Mucosa of descending colon (tissue), 3 donors: ENCODE data around the gene CREB5. TPM values are rescaled to one million over a fixed set of nuclear protein-coding genes. Genes with fewer than 3 reads are reported as not detected.
"Not testable (repeated sequence)": the region's sequence is repeated elsewhere in the genome, so short reads cannot be mapped to it uniquely, and the experiment has no call there.

ENCODE experiments used
- ATAC-seq: fragments of 200-7000 bp; cut with Tn5 transposase; one replicate; pipeline ENCODE4 v1.9.1; 2020; ENCODE audit warnings: mild to moderate bottlenecking, moderate library complexity
- DNase-seq, 3 donors: peaks; one replicate each; pipeline ENCODE4 v3.0.0-alpha.2; 2020
- H3K36me3 ChIP-seq: fragments of 200-600 bp; one replicate; pipeline ENCODE4 v1.8.0; 2021; ENCODE audit warnings: low read depth, mild to moderate bottlenecking
- H3K4me1 ChIP-seq: fragments of 200-600 bp; one replicate; pipeline ENCODE4 v1.8.0; 2021; ENCODE audit warnings: low read depth, mild to moderate bottlenecking
- H3K4me3 ChIP-seq: fragments of 200-600 bp; one replicate; pipeline ENCODE4 v1.8.0; 2021; ENCODE audit warnings: mild to moderate bottlenecking
- H3K9me3 ChIP-seq: fragments of 200-600 bp; one replicate; pipeline ENCODE4 v1.8.0; 2021; ENCODE audit warnings: mild to moderate bottlenecking
- CTCF ChIP-seq: fragments of 200-600 bp; IDR thresholded peaks from one replicate; pipeline ENCODE4 v1.8.0; 2022; ENCODE audit warnings: antibody characterized with exemption, mild to moderate bottlenecking
- intact Hi-C, 2 donors: fragments of 100-400 bp; cut with DNase I in 1 of 2; cut with micrococcal nuclease in 1 of 2; formaldehyde crosslinking; loops; one replicate each; pipeline versions ENCODE4 v1.11.0 to v1.11.1; 2022; cut with DNase I, micrococcal nuclease
- total RNA-seq, 3 donors: library from RNA; stranded (reverse); fragmentation: NEBNext Ultra II Directional in 2 of 3; extraction: Animal tissue kit (Norgen Biotek cat#: 25700) in 2 of 3; gene quantifications; one replicate each; pipeline versions ENCODE4 v1.2.1 to v1.2.4, GENCODE V29; 2021 to 2023
- donor health status: DM: no; HTN: no; CAD: no; lungs with moderate emphysema.
- donor health status: DM: no; HTN: no; CAD: no.
- donor health status: DM: no; HTN: yes; CAD: no.

The CREB5 gene
- total RNA-seq, 3 donors from 2014 or later = 0.61 to 5.4 (median 1.9) TPM

GRCh38 chr7:28608731-28609130 lies 196.4 kb downstream of the CREB5 start:
- no peak for ATAC-seq
- Histone ChIP-seq H3K36me3 (no peaks in the 10 kb centered on the region), H3K9me3 (no peaks in the 10 kb centered on the region), H3K4me3 (no peak overlapping the region), H3K4me1 (no peaks in the 10 kb centered on the region)
- TF ChIP-seq CTCF = no peak
- intact Hi-C loops = no loop called here
- DNase-seq = no peak

GRCh38 chr7:28609608-28610007 lies 197.3 kb downstream of the CREB5 start:
- intact Hi-C loops = no loop called here
- ATAC-seq = no peak
- no peaks in the 10 kb centered on the region for H3K36me3 ChIP-seq
- TF ChIP-seq CTCF = no peak
- H3K9me3 ChIP-seq = no peaks in the 10 kb centered on the region
- DNase-seq = no peak
- H3K4me1 ChIP-seq = no peaks in the 10 kb centered on the region
- H3K4me3 ChIP-seq = no peak overlapping the region

- intact Hi-C loops, H3K4me1 ChIP-seq: not testable (repeated sequence)
These were observed 199.1 kb downstream of the CREB5 start for GRCh38 chr7:28611399-28611897.

GRCh38 chr7:28613262-28613661 lies 200.9 kb downstream of the CREB5 start:
- DNase-seq = no peak

More at GRCh38 chr7:28611399-28611897, 199.1 kb downstream of the CREB5 start:
- not testable (repeated sequence) for H3K9me3 ChIP-seq, ATAC-seq, H3K36me3 ChIP-seq, H3K4me3 ChIP-seq, DNase-seq

GRCh38 chr7:28615091-28615490 lies 202.8 kb downstream of the CREB5 start:
- no peaks in the 10 kb centered on the region for H3K9me3 ChIP-seq
- no peaks in the 10 kb centered on the region for H3K4me1 ChIP-seq
- H3K4me3 ChIP-seq = no peak overlapping the region
- H3K36me3 ChIP-seq = no peaks in the 10 kb centered on the region
- ATAC-seq = no peak
- DNase-seq = no peak
- intact Hi-C loops = no loop called here
- no peak for TF ChIP-seq CTCF

More at GRCh38 chr7:28613262-28613661, 200.9 kb downstream of the CREB5 start:
- intact Hi-C loops = no loop called here
- peak; percentile 72 for ATAC-seq
- TF ChIP-seq CTCF = no peak
- no peaks in the 10 kb centered on the region for H3K36me3 ChIP-seq
- no peaks in the 10 kb centered on the region for H3K4me1 ChIP-seq
- no peak overlapping the region for H3K4me3 ChIP-seq
- no peaks in the 10 kb centered on the region for H3K9me3 ChIP-seq

GRCh38 chr7:28617308-28617880 lies 205.1 kb downstream of the CREB5 start:
- Histone ChIP-seq H3K36me3 (no peaks in the 10 kb centered on the region), H3K4me3 (no peak overlapping the region), H3K4me1 (no peaks in the 10 kb centered on the region), H3K9me3 (no peaks in the 10 kb centered on the region)
- no peak for TF ChIP-seq CTCF
- ATAC-seq = no peak
- no peak for DNase-seq
- intact Hi-C loops = no loop called here
